Measurements from ENCODE around the gene ALOXE3.

DNA sequence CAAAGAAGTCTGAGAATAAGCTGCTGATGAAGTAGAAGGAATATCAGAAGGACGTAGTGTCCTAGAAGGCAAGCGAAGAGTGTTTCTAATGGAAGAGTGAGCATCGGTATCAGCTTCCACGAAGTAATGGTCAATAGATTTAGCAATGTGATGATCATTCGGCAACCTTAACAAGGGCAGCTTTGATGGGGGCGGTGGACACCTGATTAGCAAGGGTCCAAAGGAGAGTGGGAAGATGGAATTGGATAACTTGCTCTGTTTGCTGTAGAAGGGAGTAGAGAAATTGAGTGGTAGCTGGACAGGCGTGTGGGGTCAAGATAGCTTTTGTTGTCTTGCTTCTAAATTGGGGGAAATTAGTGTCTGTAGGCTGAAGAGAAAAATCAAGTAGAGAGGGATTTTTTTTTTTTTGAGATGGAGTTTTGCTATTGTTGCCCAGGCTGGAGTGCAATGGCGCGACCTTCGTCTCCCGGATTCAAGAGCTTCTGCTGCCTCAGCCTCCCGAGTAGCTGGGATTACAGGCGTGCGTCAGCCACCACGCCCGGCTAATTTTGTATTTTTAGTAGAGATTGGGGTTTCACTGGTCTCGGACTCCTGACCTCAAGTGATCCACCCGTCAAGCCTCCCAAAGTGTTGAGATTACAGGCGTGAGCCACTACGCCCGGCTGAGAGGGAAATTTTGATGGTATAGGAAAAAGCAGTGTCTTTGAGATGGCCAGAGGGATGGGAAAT, 19.5 kb upstream of the ALOXE3 start:
- TF ChIP-seq CTCF (conservative IDR thresholded peaks at IDR 0.05; ENCODE audit: low read length) = no peak
- no peak for TF ChIP-seq EZH2phosphoT487 (IDR thresholded peaks at IDR 0.05; ENCODE audit: borderline replicate concordance)
